HG03460 (cell line): Measurements from ENCODE around the gene GTF2F2.

Source experiments
- ATAC-seq: cut with Tn5 transposase; IDR thresholded peaks from one replicate; pipeline ENCODE4 v1.9.1; 2021; ENCODE audit not compliant: unreplicated experiment

The GTF2F2 gene

DNA sequence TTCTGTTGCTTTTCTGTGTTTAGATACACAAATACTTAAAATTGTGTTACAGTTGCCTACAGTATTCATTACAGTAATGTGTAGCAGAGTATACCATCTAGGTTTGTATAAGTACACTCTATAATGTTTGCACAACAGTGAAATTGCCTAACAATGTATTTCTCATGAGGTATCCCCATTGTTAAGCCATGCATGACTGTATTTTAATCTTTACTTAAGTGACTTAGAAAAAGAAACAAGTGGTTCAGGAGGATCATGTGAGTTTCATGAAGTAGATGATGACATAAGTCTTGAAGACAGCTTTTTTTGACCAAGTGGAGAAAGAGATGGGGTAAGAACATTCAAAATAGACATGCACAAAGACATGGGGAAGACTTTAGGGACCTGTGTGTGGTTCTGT, 88.9 kb downstream of the GTF2F2 start:
- ATAC-seq = no peak

DNA sequence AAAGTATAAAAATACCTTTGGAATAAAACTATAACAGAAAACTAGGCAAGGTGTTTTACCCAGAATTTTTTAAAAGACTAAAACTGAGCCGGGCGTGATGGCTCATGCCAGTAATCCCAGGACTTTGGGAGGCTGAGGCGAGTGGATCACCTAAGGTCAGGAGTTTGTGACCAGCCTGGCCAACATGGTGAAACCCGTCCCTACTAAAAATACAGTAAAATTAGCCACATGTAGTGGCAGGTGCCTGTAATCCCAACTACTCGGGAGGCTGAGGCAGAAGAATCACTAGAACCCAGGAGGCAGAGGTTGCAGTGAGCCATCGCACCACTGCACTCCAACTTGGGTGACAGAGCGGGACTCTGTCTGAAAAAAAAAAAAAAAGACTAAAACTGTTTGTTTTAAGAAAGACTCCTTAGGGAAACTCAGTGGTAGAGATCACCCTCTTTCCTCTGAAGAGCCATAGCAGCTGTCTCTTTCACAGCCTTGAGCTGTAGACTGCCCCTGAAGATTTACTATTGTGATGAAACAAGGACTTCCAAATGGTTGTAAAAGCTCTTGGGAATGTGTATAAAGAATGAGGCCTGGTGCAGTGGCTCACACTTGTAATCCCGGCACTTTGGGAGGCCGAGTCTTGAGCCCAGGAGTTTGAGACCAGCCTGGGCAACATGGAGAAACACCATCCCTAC, 95.2 kb downstream of the GTF2F2 start:
- no peak for ATAC-seq

GRCh38 chr13:45216193-45216592, 95.9 kb downstream of the GTF2F2 start:
- ATAC-seq = no peak

DNA sequence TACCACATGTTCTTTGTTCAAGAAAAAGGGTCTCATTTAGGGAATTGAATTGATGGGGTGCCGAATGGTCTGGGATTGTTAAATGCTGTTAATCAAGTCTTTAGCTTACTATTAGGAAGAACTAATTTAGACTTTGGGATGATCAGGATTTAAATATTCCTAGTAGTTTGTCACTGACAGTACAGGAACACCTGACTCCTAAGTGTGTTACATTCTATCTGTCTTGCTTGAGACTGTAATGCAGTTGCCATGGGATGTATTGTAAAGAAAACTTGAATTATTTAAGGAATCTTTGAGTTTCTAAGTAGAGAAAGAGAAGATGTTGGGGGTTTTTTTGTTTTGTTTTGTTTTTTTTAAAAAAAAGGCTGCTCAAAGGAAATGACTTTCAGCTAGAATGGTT, 98.4 kb downstream of the GTF2F2 start:
- ATAC-seq = no peak

GRCh38 chr13:45219123-45219891, 99.0 kb downstream of the GTF2F2 start:
- no peak for ATAC-seq

DNA sequence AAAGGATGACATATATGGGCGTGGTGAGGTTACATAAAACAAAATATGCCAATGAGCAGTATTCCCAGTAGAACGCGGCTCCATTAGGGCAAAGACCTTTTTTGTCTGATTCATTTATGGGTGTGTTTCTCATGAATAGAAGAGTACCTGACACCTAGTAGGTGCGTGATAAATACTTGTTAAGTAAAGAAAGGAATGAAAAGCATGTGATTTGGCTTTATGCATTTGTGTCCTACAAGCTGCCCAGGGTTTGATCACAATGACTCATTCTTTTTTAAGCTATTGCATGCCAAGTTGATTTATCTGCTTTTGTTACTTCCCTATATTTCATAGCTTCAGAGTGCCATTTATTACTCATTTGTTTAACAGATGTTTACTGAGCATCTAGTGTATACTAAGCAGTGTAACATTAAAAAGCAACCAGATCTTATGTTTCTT, 99.6 kb downstream of the GTF2F2 start:
- ATAC-seq = no peak

DNA sequence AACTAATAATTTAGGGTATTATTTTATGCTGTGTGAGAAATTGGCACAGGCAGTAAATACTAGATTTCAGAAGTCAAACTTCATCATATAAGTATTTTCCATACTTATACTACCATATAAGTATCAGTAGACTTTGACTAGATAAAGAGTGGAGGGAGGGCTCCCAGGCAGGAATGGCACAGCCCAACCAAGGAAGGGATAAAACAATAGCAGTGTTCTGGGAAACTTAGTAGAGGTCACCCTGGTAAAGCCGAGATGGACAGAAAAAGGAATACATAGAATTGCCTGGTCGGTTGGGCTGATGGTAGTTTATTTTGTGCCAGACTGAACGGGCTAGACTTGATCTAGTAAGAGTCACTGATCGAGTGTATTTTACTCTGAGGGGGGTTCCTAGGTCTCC, 100.1 kb downstream of the GTF2F2 start:
- no peak for ATAC-seq

GRCh38 chr13:45222516-45222915, 102.2 kb downstream of the GTF2F2 start:
- ATAC-seq = no peak

DNA sequence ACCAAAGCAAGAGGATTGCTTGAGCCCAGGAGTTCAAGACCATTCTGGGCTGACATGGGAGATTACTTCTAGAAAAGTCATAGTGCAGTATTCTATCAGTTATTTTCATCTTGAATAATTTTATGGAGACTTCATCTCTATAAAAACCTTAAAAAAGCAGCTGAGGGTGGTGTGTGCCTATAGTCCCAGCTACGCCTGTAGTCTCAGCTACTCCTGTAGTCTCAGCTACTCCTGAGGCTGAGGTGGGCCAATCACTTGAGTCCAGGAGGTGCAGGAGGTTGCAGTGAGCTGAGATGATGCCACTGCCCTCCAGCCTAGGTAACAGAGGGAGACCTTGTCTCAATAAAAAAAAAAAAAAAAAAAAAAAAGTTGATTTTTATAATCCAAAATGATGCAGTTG, 102.6 kb downstream of the GTF2F2 start:
- ATAC-seq = no peak

GRCh38 chr13:45224176-45224575, 103.9 kb downstream of the GTF2F2 start:
- no peak for ATAC-seq

DNA sequence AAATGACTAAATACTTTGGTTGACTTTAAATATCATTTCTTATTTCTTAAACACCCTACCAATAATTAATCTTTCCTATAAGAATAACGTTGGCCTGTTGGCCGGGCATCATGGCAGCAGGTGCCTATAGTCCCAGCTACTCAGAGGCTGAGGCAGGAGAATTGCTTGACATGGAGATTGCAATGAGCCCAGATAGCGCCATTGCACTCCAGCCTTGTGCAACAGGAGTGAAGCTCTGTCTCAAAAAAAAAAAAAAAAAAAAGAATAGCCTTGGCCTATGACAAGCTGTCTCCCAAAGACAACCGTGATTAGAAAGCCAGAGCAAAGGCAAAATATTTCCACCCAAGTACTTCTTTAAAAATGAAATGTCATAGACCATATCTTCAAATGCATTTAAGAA, 105.1 kb downstream of the GTF2F2 start:
- ATAC-seq = no peak

DNA sequence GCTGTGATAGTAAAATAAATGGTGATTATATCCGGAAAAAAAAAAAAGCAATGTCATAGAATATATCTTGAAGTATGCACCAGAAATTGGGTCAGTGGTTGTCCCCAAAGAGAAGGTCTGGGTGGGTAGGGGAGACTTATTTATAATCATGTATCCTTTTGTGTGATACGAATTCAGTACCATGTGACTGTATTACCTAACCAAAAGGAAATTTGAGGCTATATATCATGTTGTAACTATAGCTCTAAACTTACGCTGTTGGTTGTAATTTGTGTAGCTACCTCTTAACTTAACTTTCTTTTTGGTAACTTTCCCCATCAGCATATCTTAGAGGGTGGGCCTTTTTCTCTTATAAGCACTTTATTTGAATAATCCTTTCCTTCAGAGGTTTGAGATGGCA, 105.7 kb downstream of the GTF2F2 start:
- no peak for ATAC-seq

DNA sequence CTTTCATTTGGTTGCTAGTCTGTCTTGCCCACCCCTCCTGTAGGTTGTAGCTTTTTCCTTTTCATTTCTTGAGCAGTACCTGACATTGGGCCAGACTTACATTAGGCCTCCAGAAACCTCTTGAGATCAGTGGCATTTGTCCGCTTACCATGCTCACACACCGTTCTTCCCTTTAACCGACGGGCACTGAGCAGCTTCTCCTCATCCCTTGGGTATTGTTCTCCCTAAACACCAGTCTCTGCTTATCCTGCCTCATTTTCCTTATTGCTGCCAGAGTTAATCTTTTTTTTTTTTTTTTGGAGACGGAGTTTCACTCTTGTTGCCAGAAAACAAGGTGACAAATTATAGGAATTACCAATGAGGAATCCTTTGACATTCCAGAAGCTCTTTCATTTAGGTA, 107.7 kb downstream of the GTF2F2 start:
- no peak for ATAC-seq

GRCh38 chr13:45229172-45229571, 108.9 kb downstream of the GTF2F2 start:
- no peak for ATAC-seq

DNA sequence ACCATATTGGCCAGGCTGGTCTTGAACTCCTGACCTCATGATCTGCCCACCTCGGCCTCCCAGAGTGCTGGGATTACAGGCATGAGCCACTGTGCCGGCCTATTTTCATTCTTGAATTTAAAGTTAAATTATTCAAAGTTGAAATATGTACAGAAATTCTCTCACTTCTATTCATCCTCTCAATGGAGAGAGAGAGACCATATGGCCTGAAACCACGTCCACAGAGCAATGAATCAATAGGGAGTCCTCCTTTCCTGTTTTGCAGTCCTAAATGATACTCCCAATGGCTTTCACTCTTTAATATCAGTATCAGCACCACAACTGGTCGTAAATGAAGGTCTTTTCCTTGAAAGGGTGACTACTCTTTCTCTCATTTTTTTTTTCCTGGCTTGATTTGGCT, 111.0 kb downstream of the GTF2F2 start:
- no peak for ATAC-seq

- no peak for ATAC-seq
These were observed 111.4 kb downstream of the GTF2F2 start for GRCh38 chr13:45231722-45232121.

- ATAC-seq = no peak
These were observed 112.3 kb downstream of the GTF2F2 start for GRCh38 chr13:45232591-45232990.

GRCh38 chr13:45238945-45239795, 118.9 kb downstream of the GTF2F2 start:
- no peak for ATAC-seq

GRCh38 chr13:45240143-45240542, 119.8 kb downstream of the GTF2F2 start:
- ATAC-seq = no peak

DNA sequence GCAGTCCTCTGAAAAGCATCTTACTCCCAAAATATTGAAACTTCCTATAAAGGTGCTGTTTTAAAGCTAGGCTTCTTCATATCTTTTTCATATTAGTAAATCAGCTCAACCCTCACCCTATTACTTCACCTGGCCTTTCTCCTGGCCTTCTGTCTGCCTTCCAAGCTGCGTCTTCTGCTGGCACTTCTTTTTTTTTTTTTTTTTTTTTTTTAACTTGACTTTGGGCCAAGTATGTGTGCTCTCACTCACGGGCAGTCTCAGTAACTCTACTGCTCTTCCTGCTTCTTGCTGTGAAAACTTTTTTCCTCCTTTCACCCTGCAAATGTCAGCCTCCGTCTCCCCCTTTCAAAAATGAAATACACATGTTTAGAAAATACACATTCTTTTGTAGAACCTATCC, 121.8 kb downstream of the GTF2F2 start:
- no peak for ATAC-seq

- no peak for ATAC-seq
These were observed 122.2 kb downstream of the GTF2F2 start for GRCh38 chr13:45242524-45242923.

DNA sequence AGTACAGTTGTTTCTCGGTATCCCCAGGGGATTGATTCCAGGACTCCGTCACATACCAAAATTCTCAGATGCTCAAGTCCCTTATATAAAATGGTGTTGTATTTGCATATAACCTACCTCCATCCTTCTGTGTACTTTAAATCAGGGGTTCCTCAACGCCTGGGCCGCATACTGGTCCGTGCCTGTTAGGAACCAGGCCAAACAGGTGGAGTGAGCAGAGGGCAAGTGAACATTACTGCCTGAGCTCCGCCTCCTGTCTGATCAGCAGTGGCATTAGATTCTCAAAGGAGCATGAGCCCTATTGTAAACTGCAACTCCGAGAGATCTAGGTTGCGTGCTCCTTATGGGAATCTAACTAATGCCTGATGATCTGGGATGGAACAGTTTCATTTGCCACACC, 122.8 kb downstream of the GTF2F2 start:
- ATAC-seq = no peak
